Measurements from ENCODE around the gene PRKAG2. TPM values are rescaled to one million over a fixed set of nuclear protein-coding genes. Genes with fewer than 3 reads are reported as not detected.

Gene PRKAG2
- total RNA-seq, 4 donors from 2014 or later, result 8.9 to 35.1 (median 13.6) TPM

DNA sequence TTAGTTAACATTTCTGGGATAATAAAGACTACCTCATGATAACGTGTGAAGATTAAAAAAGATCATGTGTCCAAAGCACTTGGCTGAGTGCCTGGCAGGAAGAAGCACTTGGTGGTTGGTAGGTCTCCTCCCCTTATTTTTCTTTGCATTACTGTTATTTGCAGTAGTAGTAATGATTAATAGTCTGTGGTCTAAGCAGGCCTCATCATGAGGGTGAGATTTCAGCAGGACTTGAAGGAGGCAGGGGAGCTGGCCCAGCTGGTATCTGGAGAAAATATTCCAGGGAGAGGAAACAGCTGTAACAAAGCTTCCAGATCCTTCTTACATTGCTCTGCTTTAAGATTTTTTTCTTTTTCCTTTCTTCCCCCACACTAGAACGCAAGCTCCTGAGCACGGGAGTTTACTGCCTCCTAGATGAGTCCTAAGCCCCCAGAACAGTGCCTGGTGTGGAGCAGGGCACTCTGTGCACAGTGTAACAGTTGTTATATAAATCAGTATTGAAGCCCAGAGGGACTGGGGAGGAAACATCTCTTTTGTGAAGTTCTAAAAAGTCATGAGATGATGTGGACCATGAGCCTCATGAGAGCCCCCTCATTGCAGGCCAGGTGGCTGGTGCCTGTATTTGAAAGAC, 326.1 kb downstream of the PRKAG2 start:
- Histone ChIP-seq H3K27me3 (peaks cover 0 to 1% (median 0%) of the 10 kb centered on the region in 4 donors), H3K36me3 (no peaks in the 10 kb centered on the region), H3K27ac (no peak overlapping the region), H3K9me3 (no peaks in the 10 kb centered on the region), H3K4me3 (no peak overlapping the region), H3K4me1 (peaks cover 0 to 35% (median 9%) of the 10 kb centered on the region in 3 donors)
- no peak for DNase-seq
- 25 to 42% methylated on average over 3 of the region's 3 CpGs for WGBS, 2 donors
- intact Hi-C loops (cut with DNase I), result no loop called here
- TF ChIP-seq, protein P1, sequence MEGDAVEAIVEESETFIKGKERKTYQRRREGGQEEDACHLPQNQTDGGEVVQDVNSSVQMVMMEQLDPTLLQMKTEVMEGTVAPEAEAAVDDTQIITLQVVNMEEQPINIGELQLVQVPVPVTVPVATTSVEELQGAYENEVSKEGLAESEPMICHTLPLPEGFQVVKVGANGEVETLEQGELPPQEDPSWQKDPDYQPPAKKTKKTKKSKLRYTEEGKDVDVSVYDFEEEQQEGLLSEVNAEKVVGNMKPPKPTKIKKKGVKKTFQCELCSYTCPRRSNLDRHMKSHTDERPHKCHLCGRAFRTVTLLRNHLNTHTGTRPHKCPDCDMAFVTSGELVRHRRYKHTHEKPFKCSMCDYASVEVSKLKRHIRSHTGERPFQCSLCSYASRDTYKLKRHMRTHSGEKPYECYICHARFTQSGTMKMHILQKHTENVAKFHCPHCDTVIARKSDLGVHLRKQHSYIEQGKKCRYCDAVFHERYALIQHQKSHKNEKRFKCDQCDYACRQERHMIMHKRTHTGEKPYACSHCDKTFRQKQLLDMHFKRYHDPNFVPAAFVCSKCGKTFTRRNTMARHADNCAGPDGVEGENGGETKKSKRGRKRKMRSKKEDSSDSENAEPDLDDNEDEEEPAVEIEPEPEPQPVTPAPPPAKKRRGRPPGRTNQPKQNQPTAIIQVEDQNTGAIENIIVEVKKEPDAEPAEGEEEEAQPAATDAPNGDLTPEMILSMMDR (IDR thresholded peaks at IDR 0.05), result no peak
- TF ChIP-seq POLR2A (IDR thresholded peaks at IDR 0.05), result no peak

DNA sequence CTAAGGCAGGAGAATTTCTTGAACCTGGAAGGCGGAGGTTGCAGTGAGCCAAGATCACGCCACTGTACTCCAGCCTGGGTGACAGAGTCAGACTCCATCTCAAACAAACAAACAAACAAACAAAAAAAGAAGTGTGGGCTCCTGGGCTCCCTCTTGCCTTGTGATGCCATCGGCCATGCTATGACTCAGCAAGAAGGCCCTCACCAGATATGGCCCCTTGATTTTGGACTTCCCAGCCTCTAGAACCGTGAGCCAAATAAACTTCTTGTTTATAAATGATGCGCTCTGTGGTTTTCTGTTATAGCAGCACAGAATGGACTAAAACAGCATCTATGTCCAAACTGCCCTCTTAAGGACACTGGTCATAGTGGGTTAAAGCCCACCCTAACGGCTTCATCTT, 327.3 kb downstream of the PRKAG2 start:
- no peaks in the 10 kb centered on the region for H3K36me3 ChIP-seq
- no peak for DNase-seq
- no peak for TF ChIP-seq POLR2A (IDR thresholded peaks at IDR 0.05)
- TF ChIP-seq, protein P1 (IDR thresholded peaks at IDR 0.05), result no peak
- peaks cover 0 to 7% (median 0%) of the 10 kb centered on the region in 4 donors for H3K27me3 ChIP-seq
- intact Hi-C loops (cut with DNase I), result no loop called here
- H3K9me3 ChIP-seq, result no peaks in the 10 kb centered on the region
- no peak overlapping the region for H3K27ac ChIP-seq
- no peak overlapping the region for H3K4me3 ChIP-seq
- H3K4me1 ChIP-seq, result peaks cover 0 to 35% (median 9%) of the 10 kb centered on the region in 3 donors
- 87 to 98% methylated on average over 6 of the region's 6 CpGs for WGBS, 2 donors

DNA sequence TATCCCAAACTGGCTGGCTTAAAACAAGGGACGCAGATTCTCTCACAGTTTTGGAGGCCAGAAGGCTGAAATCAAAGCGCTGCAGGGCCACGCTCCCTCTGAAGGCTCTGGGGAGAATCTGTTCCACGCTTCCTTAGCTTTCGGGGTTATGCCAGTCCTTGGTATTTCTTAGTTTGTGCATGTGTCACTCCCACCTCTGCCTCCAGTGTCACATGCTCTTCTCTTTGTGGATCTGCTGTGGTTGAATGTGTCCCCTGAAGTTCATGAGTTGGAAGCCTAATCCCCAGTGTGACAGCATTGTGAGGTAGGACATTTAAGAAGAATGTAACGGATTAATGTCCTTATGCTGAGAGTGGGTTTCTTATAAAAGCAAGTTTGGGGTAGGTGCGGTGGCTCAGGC, 327.8 kb downstream of the PRKAG2 start:
- no peak for DNase-seq
- no peaks in the 10 kb centered on the region for H3K36me3 ChIP-seq
- no peaks in the 10 kb centered on the region for H3K9me3 ChIP-seq
- TF ChIP-seq, protein P1 (IDR thresholded peaks at IDR 0.05), result no peak
- no peak for TF ChIP-seq POLR2A (IDR thresholded peaks at IDR 0.05)
- no peak overlapping the region for H3K4me3 ChIP-seq
- H3K27ac ChIP-seq, result no peak overlapping the region
- peaks cover 0 to 35% (median 9%) of the 10 kb centered on the region in 3 donors for H3K4me1 ChIP-seq
- 94% methylated on average over 5 to 7 of the region's 7 CpGs for WGBS, 2 donors
- peaks cover 0 to 7% (median 0%) of the 10 kb centered on the region in 4 donors for H3K27me3 ChIP-seq
- intact Hi-C loops (cut with DNase I), result no loop called here

DNA sequence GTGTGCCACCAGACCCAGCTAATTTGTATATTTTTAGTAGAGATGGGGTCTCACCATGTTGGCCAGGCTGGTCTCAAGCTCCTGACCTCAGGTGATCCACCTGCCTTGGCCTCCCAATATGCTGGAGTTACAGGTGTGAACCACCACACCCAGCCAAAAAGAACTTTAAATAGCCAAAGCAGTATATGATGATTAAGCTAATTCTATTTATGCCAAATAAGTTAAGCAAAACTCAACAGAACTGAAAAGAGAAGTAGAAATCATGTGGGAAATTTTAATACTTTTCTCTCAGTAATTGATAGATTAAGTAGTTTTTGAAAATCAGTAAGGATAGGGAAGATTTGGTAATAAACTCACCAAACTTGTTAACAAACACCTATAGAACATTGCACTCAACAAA, 332.7 kb downstream of the PRKAG2 start:
- TF ChIP-seq, protein P1 (IDR thresholded peaks at IDR 0.05), result no peak
- TF ChIP-seq POLR2A (IDR thresholded peaks at IDR 0.05), result no peak
- Histone ChIP-seq H3K27ac (no peak overlapping the region), H3K27me3 (peaks cover 0 to 7% (median 0%) of the 10 kb centered on the region in 4 donors), H3K4me1 (peaks cover 0 to 3% (median 0%) of the 10 kb centered on the region in 3 donors), H3K9me3 (no peaks in the 10 kb centered on the region), H3K4me3 (no peak overlapping the region), H3K36me3 (no peaks in the 10 kb centered on the region)
- no peak for DNase-seq
- intact Hi-C loops (cut with DNase I), result no loop called here

DNA sequence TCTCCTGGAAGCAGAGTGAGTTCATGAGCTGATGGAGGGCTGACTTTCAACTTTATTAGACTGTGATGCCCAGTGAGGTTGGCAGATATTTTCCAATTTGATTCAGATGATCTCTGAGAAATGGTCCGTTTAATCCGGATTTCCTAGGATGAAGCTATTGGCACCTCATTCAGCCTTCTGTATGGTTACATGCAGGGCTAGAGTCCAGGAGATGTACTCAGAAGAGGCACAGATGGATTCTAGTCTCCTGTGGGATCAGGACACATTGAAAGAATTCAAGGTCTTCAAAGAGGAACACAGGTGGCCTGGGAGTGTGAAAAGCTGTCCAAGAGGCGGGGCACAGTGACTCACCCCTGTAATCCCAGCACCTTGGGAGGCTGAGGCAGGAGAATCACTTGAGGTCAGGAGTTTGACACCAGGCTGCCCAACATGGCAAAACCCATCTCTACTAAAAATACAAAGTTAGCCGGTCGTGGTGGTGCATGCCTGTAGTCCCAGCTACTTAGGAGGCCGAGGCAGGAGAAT, 334.2 kb downstream of the PRKAG2 start:
- no peak for DNase-seq
- Histone ChIP-seq H3K27ac (no peak overlapping the region), H3K27me3 (peaks cover 0 to 7% (median 0%) of the 10 kb centered on the region in 4 donors), H3K36me3 (no peaks in the 10 kb centered on the region), H3K4me3 (no peak overlapping the region), H3K4me1 (peaks cover 0 to 18% (median 0%) of the 10 kb centered on the region in 3 donors), H3K9me3 (no peaks in the 10 kb centered on the region)
- 74 to 82% methylated on average over 6 of the region's 6 CpGs for WGBS, 2 donors
- TF ChIP-seq POLR2A (IDR thresholded peaks at IDR 0.05), result no peak
- TF ChIP-seq, protein P1 (IDR thresholded peaks at IDR 0.05), result no peak
- intact Hi-C loops (cut with DNase I), result no loop called here
